RWPE1 (cell line): Measurements from ENCODE around the gene RNF44.

Experiments used
- CTCF ChIA-PET: fragments of 350-600 bp; sonication (Branson Sonifier 250); formaldehyde crosslinking; extraction: SDS; loops from one replicate; lab custom pipeline; 2021; lab: Yijun Ruan, JAX
- POLR2A ChIA-PET: fragments of 400-600 bp; formaldehyde crosslinking; extraction: SDS; loops from one replicate; lab custom pipeline; 2020; ENCODE audit warnings: antibody characterized with exemption; ENCODE audit not compliant: low non-redundant PET; lab: Yijun Ruan, JAX
- DNase-seq: peaks from one replicate; pipeline ENCODE4 v3.0.0; 2012; ENCODE audit warnings: low spot score
- H3K27ac ChIP-seq: fragments of 450-650 bp; 2 replicates; pipeline ENCODE4 v1.5.1; 2017
- TF ChIP-seq, protein P1 (sequence below): fragments of 450-650 bp; conservative IDR thresholded peaks from 2 replicates; pipeline ENCODE4 v1.5.1; 2017; ENCODE audit warnings: low read depth, mild to moderate bottlenecking

Gene RNF44

DNA sequence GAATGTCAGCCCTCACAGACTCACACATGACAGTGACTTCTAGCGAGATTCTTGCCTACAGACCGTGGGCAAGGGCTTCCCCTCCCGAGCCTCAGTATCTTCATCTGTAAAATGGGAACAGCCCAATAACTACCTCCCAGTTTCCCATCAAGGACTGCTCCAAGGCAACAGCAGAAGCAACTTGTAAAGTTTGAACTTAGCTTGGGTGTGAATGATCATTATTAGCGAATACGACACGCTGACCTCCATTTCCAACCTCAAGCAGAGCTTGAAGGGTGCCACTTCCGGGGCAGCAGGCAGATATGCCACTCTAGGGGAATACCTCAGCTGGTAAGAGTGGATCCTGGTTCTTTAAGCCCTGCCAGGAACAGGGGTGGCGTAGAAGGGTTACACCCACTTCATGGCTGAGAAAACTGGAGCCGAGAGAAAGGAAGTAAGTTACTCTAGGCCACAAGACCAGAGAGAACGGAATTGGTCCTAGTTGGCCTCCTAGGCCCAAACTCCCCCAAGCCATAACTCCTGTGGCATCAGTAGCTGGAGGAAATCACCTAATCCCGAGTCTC is 2.0 kb downstream of the RNF44 start:
- CTCF ChIA-PET = interaction anchor here (0.5 to 1.3 kb wide), 4 partner anchors 29 to 118 kb away, joined by 3 to 4 read pairs (median 3); no protein-coding TSS in a partner anchor
- peak overlapping the region; percentile 96 for H3K27ac ChIP-seq
- POLR2A ChIA-PET = interaction anchor here (0.7 kb wide), 2 partner anchors 14 to 599 kb away, joined by 3 to 4 read pairs; partner anchors contain the start of gene CDHR2
- DNase-seq = no peak
- TF ChIP-seq, protein P1, sequence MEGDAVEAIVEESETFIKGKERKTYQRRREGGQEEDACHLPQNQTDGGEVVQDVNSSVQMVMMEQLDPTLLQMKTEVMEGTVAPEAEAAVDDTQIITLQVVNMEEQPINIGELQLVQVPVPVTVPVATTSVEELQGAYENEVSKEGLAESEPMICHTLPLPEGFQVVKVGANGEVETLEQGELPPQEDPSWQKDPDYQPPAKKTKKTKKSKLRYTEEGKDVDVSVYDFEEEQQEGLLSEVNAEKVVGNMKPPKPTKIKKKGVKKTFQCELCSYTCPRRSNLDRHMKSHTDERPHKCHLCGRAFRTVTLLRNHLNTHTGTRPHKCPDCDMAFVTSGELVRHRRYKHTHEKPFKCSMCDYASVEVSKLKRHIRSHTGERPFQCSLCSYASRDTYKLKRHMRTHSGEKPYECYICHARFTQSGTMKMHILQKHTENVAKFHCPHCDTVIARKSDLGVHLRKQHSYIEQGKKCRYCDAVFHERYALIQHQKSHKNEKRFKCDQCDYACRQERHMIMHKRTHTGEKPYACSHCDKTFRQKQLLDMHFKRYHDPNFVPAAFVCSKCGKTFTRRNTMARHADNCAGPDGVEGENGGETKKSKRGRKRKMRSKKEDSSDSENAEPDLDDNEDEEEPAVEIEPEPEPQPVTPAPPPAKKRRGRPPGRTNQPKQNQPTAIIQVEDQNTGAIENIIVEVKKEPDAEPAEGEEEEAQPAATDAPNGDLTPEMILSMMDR = no peak

DNA sequence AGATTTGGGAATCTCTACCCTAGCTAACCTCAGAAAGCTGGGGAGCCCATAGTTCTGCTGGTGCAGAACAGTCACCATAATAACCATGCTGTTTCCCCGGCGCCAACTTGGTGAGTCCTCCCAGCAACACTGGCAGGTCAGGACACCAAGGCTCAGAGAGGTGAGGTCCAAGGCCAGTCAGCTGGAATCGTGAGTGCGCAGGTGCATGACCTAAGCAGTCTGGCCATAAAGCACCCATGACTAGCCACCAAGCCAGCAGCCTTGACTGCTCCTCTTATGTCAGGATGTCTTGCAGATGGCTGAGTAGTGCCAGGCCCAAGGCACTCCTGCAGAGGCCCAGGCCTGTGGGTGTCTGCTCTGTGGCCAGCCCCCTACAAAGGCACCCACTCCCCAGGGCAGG is 2.6 kb downstream of the RNF44 start:
- CTCF ChIA-PET = interaction anchor here (0.6 to 1.3 kb wide), 3 partner anchors 18 to 80 kb away, joined by 3 read pairs; no protein-coding TSS in a partner anchor
- peak overlapping the region; percentile 96 for H3K27ac ChIP-seq
- no peak for DNase-seq
- TF ChIP-seq, protein P1 = no peak
- POLR2A ChIA-PET = interaction anchor here (0.7 kb wide), 1 partner anchor 600 kb away, joined by 3 read pairs; no protein-coding TSS in a partner anchor

DNA sequence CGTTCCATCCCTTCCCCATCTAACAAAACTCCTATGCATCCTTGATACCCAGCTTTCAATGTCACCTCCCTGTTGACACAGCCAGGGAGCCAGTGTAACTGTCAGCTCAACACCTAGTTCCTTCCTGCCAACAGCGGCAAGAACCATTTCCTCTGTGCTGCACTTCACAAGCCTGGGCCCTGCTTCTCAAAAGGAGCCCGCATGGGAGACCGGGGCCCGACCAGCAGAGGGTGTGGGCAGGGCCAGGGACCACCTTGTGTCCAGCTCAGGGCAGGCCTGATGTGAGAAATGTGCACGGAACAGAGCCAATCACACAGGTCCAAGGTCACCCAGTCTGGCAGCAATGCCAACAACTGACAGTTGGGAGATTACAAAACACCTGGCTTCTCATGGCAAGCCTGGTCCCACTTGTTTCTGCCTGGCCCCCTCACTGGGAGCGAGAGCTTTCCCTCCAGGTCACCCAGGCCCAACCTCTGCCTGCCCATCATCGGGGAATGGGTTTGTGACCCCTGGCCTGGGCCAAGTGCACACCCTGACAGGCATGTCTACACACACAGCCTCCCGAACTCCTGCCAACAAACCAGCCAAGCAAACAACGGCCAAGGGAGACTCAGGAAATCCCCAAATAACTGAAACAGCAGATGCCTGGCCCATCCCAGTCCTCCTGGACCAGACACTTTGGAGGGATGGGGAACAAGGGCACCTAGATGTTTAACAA is 3.1 kb downstream of the RNF44 start:
- POLR2A ChIA-PET = no interaction called here
- TF ChIP-seq, protein P1 = no peak
- CTCF ChIA-PET = interaction anchor here (0.6 kb wide), 1 partner anchor 19 kb away, joined by 3 read pairs; no protein-coding TSS in a partner anchor
- H3K27ac ChIP-seq = peak overlapping the region; percentile 96
- DNase-seq = peak; percentile 53

DNA sequence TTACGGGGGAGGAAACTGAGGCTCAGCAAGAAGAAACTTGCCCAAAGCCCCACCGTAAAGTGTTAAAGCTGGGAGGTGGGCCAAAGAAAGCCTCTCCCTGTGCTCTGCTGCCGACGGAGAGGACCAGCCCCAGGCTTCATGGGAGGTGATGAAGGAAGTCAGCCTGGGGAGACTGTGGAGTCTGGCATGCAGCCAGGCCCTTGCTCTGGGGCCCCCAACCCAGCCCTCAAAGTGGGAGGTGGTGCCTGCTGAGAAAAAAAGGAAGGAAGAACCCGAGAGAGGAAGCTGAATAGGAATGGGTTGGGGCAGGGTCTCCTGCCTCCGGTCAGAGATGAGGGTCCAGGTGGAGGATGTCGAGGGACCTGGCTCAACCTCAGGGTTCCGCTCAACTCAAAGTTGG is 3.8 kb downstream of the RNF44 start:
- CTCF ChIA-PET = no interaction called here
- TF ChIP-seq, protein P1 = no peak
- POLR2A ChIA-PET = no interaction called here
- DNase-seq = no peak
- peak overlapping the region; percentile 96 for H3K27ac ChIP-seq

DNA sequence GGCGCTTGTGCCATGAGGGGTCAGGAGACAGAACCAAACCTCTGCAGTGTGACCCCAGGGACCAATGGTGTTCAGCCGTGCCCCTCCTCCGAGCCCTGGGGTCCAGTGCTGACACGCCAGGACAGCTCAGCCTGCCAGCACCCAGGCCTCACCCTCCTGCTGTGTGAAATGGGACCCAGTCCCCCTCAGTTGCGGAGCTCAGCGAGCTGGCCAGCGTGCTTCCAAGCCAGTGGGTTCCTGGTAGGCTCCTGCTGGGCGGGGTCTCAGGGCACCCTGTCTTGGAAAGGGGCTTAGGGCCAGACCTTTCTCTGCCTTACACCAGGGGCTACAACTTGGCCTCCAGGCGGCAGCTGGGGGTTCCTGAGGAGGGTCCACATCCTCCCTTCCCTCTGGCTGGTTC is 4.4 kb downstream of the RNF44 start:
- no peak for DNase-seq
- peak overlapping the region; percentile 96 for H3K27ac ChIP-seq
- TF ChIP-seq, protein P1 = no peak
- ChIA-PET CTCF (interaction anchor here (0.6 kb wide), 1 partner anchor 134 kb away, joined by 4 read pairs; no protein-coding TSS in a partner anchor), POLR2A (no interaction called here)

DNA sequence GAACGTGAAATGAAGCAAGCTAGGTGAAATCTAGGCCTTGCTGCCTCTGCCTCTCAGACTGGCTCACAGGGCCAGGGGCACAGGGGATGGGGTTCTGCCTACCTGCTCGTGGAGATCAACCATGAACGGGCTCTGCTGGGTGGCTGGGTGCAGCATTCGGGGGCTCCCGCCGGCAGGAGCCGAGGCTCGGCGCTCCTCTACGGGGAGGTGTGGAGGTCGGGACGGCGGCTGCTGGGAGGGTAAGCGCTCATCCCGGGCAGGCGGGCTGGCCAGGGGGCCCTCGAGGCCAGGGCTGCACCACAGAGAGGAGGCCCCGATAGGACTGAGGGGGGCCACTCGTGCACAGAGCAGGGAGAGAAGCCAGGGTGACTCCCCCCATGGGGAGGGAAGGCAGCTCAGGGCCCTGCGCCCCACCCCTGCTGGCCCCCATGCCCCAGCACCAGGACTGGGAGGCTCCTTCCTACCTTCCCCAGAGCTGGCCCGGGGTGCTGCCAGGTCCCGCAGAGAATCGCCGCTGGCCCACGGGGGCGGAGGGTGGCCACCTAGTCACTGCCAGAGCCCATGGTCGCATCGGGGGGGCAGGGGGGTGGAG is 5.2 kb downstream of the RNF44 start:
- POLR2A ChIA-PET = interaction anchor here (0.5 kb wide), 1 partner anchor 71 kb away, joined by 6 read pairs; no protein-coding TSS in a partner anchor
- H3K27ac ChIP-seq = peak overlapping the region; percentile 96
- no peak for DNase-seq
- CTCF ChIA-PET = interaction anchor here (0.6 kb wide), 1 partner anchor 133 kb away, joined by 4 read pairs; no protein-coding TSS in a partner anchor
- TF ChIP-seq, protein P1 = no peak
